HepG2 (cell line): ENCODE results near the gene ADAMTS2. TPM values are rescaled to one million over a fixed set of nuclear protein-coding genes. Genes with fewer than 3 reads are reported as not detected.

Source experiments
- ATAC-seq: fragments of 200-7000 bp; cut with Tn5 transposase; 3 replicates; pipeline ENCODE4 v1.9.1; 2020; ENCODE audit warnings: mild to moderate bottlenecking, moderate library complexity
- BruUV-seq: library from RNA; stranded (reverse); fragments of 400-500 nt; replicated peaks from 2 replicates; lab custom pipeline; 2021; lab: Mats Ljungman, UMichigan
- CTCF ChIA-PET: fragments of 300-600 bp; formaldehyde crosslinking; extraction: SDS; loops from one replicate; lab custom pipeline; 2021; ENCODE audit warnings: low total read pairs, inconsistent platforms, low intra/inter-chr PET ratio; lab: Yijun Ruan, JAX
- POLR2A ChIA-PET: fragments of 350-600 bp; sonication (Branson Sonifier 250); formaldehyde crosslinking; loops from one replicate; lab custom pipeline; 2020; ENCODE audit warnings: antibody characterized with exemption, inconsistent platforms; lab: Yijun Ruan, JAX
- DNase-seq: peaks from one replicate; pipeline ENCODE4 v3.0.0-alpha.2; 2015; ENCODE audit warnings: low spot score
- FAIRE-seq: peaks from 3 replicates; lab custom pipeline; 2011; peaks lifted over from hg19 to GRCh38; lab: Jason Lieb, UNC
- H2AFZ ChIP-seq: one replicate; pipeline ENCODE4 v1.6.1; 2011; ENCODE audit warnings: low read length, inconsistent platforms
- H3K27ac ChIP-seq: fragments of 300-600 bp; 3 replicates; pipeline ENCODE4 v1.8.0; 2011; ENCODE audit warnings: mixed run types, mild to moderate bottlenecking, mixed read lengths, low read length, inconsistent platforms; ENCODE audit not compliant: insufficient read depth; ENCODE audit errors: extremely low read length
- H3K27me3 ChIP-seq, 2 experiments: fragments of 200-600 bp in 1 of 2; 2 replicates in 1 of 2; 3 replicates in 1 of 2; pipeline versions ENCODE4 v1.6.0 to v1.8.0; 2011; ENCODE audit warnings: low read length in 2 of 2, mild to moderate bottlenecking in 2 of 2, moderate library complexity in 2 of 2, inconsistent platforms in 1 of 2; ENCODE audit not compliant: insufficient read depth in 2 of 2, control insufficient read depth in 1 of 2
- H3K36me3 ChIP-seq, 2 experiments: fragments of 200-600 bp in 1 of 2; replicated peaks in 1 of 2; 2 replicates in 1 of 2; 3 replicates in 1 of 2; pipeline versions ENCODE4 v1.5.1 to v1.8.0; 2011; ENCODE audit warnings: low read length in 2 of 2, inconsistent platforms in 1 of 2; ENCODE audit not compliant: insufficient read depth in 2 of 2, control insufficient read depth in 1 of 2
- H3K4me1 ChIP-seq: 2 replicates; pipeline ENCODE4 v1.5.1; 2012; ENCODE audit warnings: low read length, inconsistent platforms; ENCODE audit not compliant: insufficient read depth
- H3K4me2 ChIP-seq: 2 replicates; pipeline ENCODE4 v1.6.0; 2011; ENCODE audit warnings: low read depth, low read length, inconsistent platforms
- H3K4me3 ChIP-seq, 3 experiments: fragments of 200-600 bp in 1 of 3; sonication (generic), shearing (Covaris generic) in 1 of 3; replicated peaks in 1 of 3; 2 replicates each; pipeline ENCODE4 v1.5.1; 2011 to 2016; ENCODE audit warnings: low read length in 3 of 3, inconsistent platforms in 2 of 3, low read depth in 2 of 3, mild to moderate bottlenecking in 2 of 3, control low read depth in 1 of 3, mixed read lengths in 1 of 3; ENCODE audit not compliant: insufficient read depth in 1 of 3
- H3K79me2 ChIP-seq: one replicate; pipeline ENCODE4 v1.6.1; 2011; ENCODE audit warnings: low read length, inconsistent platforms; ENCODE audit not compliant: insufficient read depth
- H3K9ac ChIP-seq: 2 replicates; pipeline ENCODE4 v1.6.0; 2011; ENCODE audit warnings: mild to moderate bottlenecking, low read depth, low read length, inconsistent platforms; ENCODE audit not compliant: insufficient read depth
- H3K9me3 ChIP-seq: 2 replicates; pipeline ENCODE4 v1.5.1; 2012; ENCODE audit warnings: mild to moderate bottlenecking, low read length
- H4K20me1 ChIP-seq: 2 replicates; pipeline ENCODE4 v1.6.0; 2011; ENCODE audit warnings: inconsistent platforms, mild to moderate bottlenecking, low read length, moderate library complexity; ENCODE audit not compliant: insufficient read depth
- BHLHE40 ChIP-seq: IDR thresholded peaks from 2 replicates; pipeline ENCODE4 v1.6.1; 2011; ENCODE audit warnings: low read length, improper control_type of control experiment
- GATAD1 ChIP-seq: IDR thresholded peaks from 2 replicates; pipeline ENCODE4 v1.6.1; 2016; ENCODE audit warnings: missing genetic modification reagents, missing compliant biosample characterization
- IKZF1 ChIP-seq: fragments of 450-650 bp; IDR thresholded peaks from 2 replicates; pipeline ENCODE4 v1.7.1; 2016
- LCORL ChIP-seq, 2 experiments: fragments of 450-650 bp in 1 of 2; sonication (generic) in 1 of 2; formaldehyde crosslinking in 1 of 2; IDR thresholded peaks; 2 replicates each; pipeline versions ENCODE4 v1.5.0 to v1.6.1; 2017 to 2020; ENCODE audit warnings: antibody characterized with exemption in 1 of 2, missing genetic modification reagents in 1 of 2
- NFIB ChIP-seq: sonication (generic); formaldehyde crosslinking; IDR thresholded peaks from 2 replicates; pipeline ENCODE4 v1.9.0; 2021; ENCODE audit warnings: missing genetic modification reagents, mild to moderate bottlenecking, borderline replicate concordance
- NR2F2 ChIP-seq: IDR thresholded peaks from 2 replicates; pipeline ENCODE4 v1.6.1; 2012; ENCODE audit warnings: low read depth, inconsistent platforms, borderline replicate concordance
- RARG ChIP-seq: sonication (generic); formaldehyde crosslinking; IDR thresholded peaks from 2 replicates; pipeline ENCODE4 v1.4.0; 2020; ENCODE audit warnings: low read depth, mild to moderate bottlenecking, missing genetic modification reagents
- SMAD3 ChIP-seq: sonication (generic); formaldehyde crosslinking; IDR thresholded peaks from 2 replicates; pipeline ENCODE4 v1.4.0; 2020; ENCODE audit warnings: missing genetic modification reagents
- STAG1 ChIP-seq: sonication (generic); formaldehyde crosslinking; IDR thresholded peaks from 2 replicates; pipeline ENCODE4 v1.4.0; 2020; ENCODE audit warnings: missing genetic modification reagents
- U2AF2 ChIP-seq: fragments of 200-400 bp; formaldehyde crosslinking; IDR thresholded peaks from 2 replicates; pipeline ENCODE4 v1.6.1; 2017; ENCODE audit warnings: low read depth, mild to moderate bottlenecking, low read length
- ZBTB7A ChIP-seq: sonication (generic); formaldehyde crosslinking; IDR thresholded peaks from 2 replicates; pipeline ENCODE4 v1.8.0; 2022; ENCODE audit warnings: mild to moderate bottlenecking, missing genetic modification reagents
- ZNF224 ChIP-seq: sonication (generic); formaldehyde crosslinking; IDR thresholded peaks from 2 replicates; pipeline ENCODE4 v1.5.0; 2020; ENCODE audit warnings: mild to moderate bottlenecking, missing genetic modification reagents
- ZNF337 ChIP-seq: sonication (generic); formaldehyde crosslinking; IDR thresholded peaks from 2 replicates; pipeline ENCODE4 v1.5.1; 2020; ENCODE audit warnings: missing genetic modification reagents, low read depth, mild to moderate bottlenecking, borderline replicate concordance
- ZNF850 ChIP-seq: sonication (generic); formaldehyde crosslinking; conservative IDR thresholded peaks from 2 replicates; pipeline ENCODE4 v1.9.0; 2021; ENCODE audit warnings: mild to moderate bottlenecking, missing genetic modification reagents
- WGBS: methylation state at CpG from one replicate; pipeline ENCODE4 v1.1.6; 2017; ENCODE audit warnings: low lambda C conversion rate; 5-methylcytosine and 5-hydroxymethylcytosine counted together
- in situ Hi-C: cut with HindIII; loops from 2 replicates; pipeline ENCODE4 v1.10.0; 2017; ENCODE audit warnings: low pct_unique_long_range_greater_than_20kb; ENCODE audit not compliant: extremely low pct_ligation_motif_present
- intact Hi-C: fragments of 100-400 bp; cut with micrococcal nuclease; formaldehyde crosslinking; loops from one replicate; pipeline ENCODE4 v1.10.0; 2022; ENCODE audit not compliant: unreplicated experiment
- polyA plus RNA-seq, 8 experiments: library from polyadenylated mRNA; depleted of rRNA in 3 of 8; stranded (reverse) in 7 of 8; unstranded in 1 of 8; fragments of >200 nt; fragmentation: Illumina TruSeq in 4 of 8; extraction: Trizol in 4 of 8; gene quantifications; 2 replicates each; pipeline versions ENCODE4 v1.2.1 to v1.2.3, GENCODE V29; 2011 to 2016; ENCODE audit warnings: low read depth in 4 of 8, missing spikeins in 1 of 8, mixed read lengths in 1 of 8; ENCODE audit not compliant: insufficient read depth in 1 of 8
- total RNA-seq, 5 experiments: library from RNA; depleted of rRNA; stranded (reverse); fragments of >200 nt; fragmentation: Illumina TruSeq; extraction: Trizol; gene quantifications; 2 replicates each; pipeline ENCODE4 v1.2.3, GENCODE V29; 2016; ENCODE audit warnings: low read depth in 1 of 5
- TF ChIP-seq, protein P1 (sequence below): IDR thresholded peaks from 2 replicates; pipeline ENCODE4 v1.6.1; 2016; ENCODE audit warnings: low read depth, control low read depth
- TF ChIP-seq, protein P2 (sequence below): sonication (generic); formaldehyde crosslinking; IDR thresholded peaks from 2 replicates; pipeline ENCODE4 v1.9.0; 2021; ENCODE audit warnings: missing genetic modification reagents, mild to moderate bottlenecking, borderline replicate concordance
- TF ChIP-seq, protein P3 (sequence below): sonication (generic); formaldehyde crosslinking; IDR thresholded peaks from 2 replicates; pipeline ENCODE4 v1.9.0; 2022; ENCODE audit warnings: missing genetic modification reagents, mild to moderate bottlenecking, borderline replicate concordance

ADAMTS2 gene
- total and polyA plus RNA-seq, 2 of the 13 experiments (the other 11 are each of a cell fraction or from before 2014, with no cell fraction given), result 0.24 to 3.5 TPM

DNA sequence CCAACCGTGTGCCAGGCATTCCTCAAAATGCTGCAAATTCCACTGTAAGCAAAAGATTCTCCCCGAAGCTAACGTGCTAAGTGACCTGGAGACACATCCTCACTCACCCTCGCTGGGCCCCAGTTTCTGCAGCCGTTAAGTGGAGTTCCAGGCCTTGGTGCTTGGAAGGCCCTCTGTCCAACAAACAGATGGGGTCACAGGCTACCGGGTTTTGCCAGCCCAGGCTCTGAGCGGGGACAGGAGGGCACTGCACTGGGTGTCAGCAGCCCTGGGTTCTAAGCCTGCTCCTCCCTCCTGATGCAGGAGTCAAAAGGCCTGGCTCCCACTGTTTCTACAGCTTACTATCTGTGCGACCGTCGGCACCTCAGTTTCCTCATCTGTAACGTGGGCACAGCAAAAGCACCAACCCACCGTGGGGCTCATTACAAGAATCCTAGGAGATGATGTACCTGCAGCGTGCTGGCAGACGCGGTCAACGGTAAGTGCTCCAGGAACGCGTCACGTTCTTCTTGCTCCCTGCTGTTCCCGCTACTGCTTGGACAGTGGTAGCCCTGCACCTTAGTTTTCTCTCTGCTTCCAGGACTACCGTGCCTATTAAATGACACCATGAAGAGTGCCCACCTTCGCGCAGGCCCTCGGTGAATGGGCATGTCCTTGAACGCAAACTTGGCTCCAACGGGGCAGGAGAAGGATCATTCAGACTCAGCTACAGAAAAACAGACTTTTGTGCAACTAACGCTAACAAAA is 84.8 kb downstream of the ADAMTS2 start:
- no peak for TF ChIP-seq RARG
- TF ChIP-seq ZNF337 (CRISPR knock-in tag), result no peak
- TF ChIP-seq GATAD1, result no peak
- TF ChIP-seq, protein P1, sequence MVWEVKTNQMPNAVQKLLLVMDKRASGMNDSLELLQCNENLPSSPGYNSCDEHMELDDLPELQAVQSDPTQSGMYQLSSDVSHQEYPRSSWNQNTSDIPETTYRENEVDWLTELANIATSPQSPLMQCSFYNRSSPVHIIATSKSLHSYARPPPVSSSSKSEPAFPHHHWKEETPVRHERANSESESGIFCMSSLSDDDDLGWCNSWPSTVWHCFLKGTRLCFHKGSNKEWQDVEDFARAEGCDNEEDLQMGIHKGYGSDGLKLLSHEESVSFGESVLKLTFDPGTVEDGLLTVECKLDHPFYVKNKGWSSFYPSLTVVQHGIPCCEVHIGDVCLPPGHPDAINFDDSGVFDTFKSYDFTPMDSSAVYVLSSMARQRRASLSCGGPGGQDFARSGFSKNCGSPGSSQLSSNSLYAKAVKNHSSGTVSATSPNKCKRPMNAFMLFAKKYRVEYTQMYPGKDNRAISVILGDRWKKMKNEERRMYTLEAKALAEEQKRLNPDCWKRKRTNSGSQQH (CRISPR knock-in tag), result no peak
- TF ChIP-seq ZNF850 (CRISPR knock-in tag), result no peak
- TF ChIP-seq BHLHE40, result no peak
- TF ChIP-seq, protein P2, sequence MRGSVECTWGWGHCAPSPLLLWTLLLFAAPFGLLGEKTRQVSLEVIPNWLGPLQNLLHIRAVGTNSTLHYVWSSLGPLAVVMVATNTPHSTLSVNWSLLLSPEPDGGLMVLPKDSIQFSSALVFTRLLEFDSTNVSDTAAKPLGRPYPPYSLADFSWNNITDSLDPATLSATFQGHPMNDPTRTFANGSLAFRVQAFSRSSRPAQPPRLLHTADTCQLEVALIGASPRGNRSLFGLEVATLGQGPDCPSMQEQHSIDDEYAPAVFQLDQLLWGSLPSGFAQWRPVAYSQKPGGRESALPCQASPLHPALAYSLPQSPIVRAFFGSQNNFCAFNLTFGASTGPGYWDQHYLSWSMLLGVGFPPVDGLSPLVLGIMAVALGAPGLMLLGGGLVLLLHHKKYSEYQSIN (CRISPR knock-in tag), result no peak
- no peak for TF ChIP-seq SMAD3 (CRISPR knock-in tag)
- TF ChIP-seq NFIB (CRISPR knock-in tag), result no peak
- no peak for TF ChIP-seq NR2F2
- no peak for TF ChIP-seq LCORL (IDR thresholded peaks at IDR 0.05)
- TF ChIP-seq LCORL (CRISPR knock-in tag; IDR thresholded peaks at IDR 0.05), result no peak
- TF ChIP-seq STAG1 (CRISPR knock-in tag), result no peak
- no peak for TF ChIP-seq U2AF2
- no peak for TF ChIP-seq IKZF1
- no peak for TF ChIP-seq ZBTB7A (CRISPR knock-in tag)
- TF ChIP-seq, protein P3, sequence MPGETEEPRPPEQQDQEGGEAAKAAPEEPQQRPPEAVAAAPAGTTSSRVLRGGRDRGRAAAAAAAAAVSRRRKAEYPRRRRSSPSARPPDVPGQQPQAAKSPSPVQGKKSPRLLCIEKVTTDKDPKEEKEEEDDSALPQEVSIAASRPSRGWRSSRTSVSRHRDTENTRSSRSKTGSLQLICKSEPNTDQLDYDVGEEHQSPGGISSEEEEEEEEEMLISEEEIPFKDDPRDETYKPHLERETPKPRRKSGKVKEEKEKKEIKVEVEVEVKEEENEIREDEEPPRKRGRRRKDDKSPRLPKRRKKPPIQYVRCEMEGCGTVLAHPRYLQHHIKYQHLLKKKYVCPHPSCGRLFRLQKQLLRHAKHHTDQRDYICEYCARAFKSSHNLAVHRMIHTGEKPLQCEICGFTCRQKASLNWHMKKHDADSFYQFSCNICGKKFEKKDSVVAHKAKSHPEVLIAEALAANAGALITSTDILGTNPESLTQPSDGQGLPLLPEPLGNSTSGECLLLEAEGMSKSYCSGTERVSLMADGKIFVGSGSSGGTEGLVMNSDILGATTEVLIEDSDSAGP, result no peak
- TF ChIP-seq ZNF224 (CRISPR knock-in tag), result no peak
- intact Hi-C loops (loop anchor here (10.0 kb wide), 1 partner anchor 96 kb away; no protein-coding TSS in a partner anchor), in situ Hi-C loops (loop anchor here (5.0 kb wide), 1 partner anchor 93 kb away; no protein-coding TSS in a partner anchor)
- no peak overlapping the region for H3K4me2 ChIP-seq
- H3K4me3 ChIP-seq, result no peak overlapping the region
- no TSS peak for BruUV-seq
- H4K20me1 ChIP-seq, result no peaks in the 10 kb centered on the region
- H3K36me3 ChIP-seq, result no peaks in the 10 kb centered on the region
- H3K27me3 ChIP-seq, result no peaks in the 10 kb centered on the region; a peak in 1 of 5 replicates
- H3K79me2 ChIP-seq, result no peaks in the 10 kb centered on the region
- H3K27ac ChIP-seq, result no peak overlapping the region
- H2AFZ ChIP-seq, result no peak overlapping the region
- POLR2A ChIA-PET, result no interaction called here
- ATAC-seq (no peak), DNase-seq (no peak), FAIRE-seq (no peak)
- no peaks in the 10 kb centered on the region for H3K9me3 ChIP-seq
- 83% methylated on average over 20 of the region's 27 CpGs for WGBS
- CTCF ChIA-PET, result interaction anchor here (1.9 kb wide), 1 partner anchor 93 kb away, joined by 28 read pairs; no protein-coding TSS in a partner anchor
- H3K9ac ChIP-seq, result no peak overlapping the region
- H3K4me1 ChIP-seq, result peaks cover 39% of the 10 kb centered on the region
